Liver (tissue), 9 donors: Measurements from ENCODE around the gene MMP27. TPM values are rescaled to one million over a fixed set of nuclear protein-coding genes. Genes with fewer than 3 reads are reported as not detected.

Experiments
- DNase-seq: peaks from one replicate; pipeline ENCODE4 v3.0.0-alpha.2; 2017; ENCODE audit warnings: low spot score
- H3K27ac ChIP-seq, 2 donors: one replicate each; pipeline ENCODE4 v1.7.0; 2013; ENCODE audit warnings: inconsistent platforms in 2 of 2, low read length in 2 of 2, control low read depth in 1 of 2, low read depth in 1 of 2, mild to moderate bottlenecking in 1 of 2
- H3K27me3 ChIP-seq, 4 donors: one replicate each; pipeline versions ENCODE4 v1.6.1 to v1.7.0; 2013; ENCODE audit warnings: low read length in 3 of 4, inconsistent platforms in 1 of 4, mild to moderate bottlenecking in 1 of 4, moderate library complexity in 1 of 4; ENCODE audit not compliant: control insufficient read depth in 4 of 4, insufficient read depth in 4 of 4
- H3K36me3 ChIP-seq, 4 donors: one replicate each; pipeline versions ENCODE4 v1.6.1 to v1.7.0; 2013; ENCODE audit warnings: low read length in 3 of 4, mild to moderate bottlenecking in 3 of 4, low read depth in 1 of 4, moderate library complexity in 1 of 4; ENCODE audit not compliant: control insufficient read depth in 4 of 4, insufficient read depth in 3 of 4
- H3K4me1 ChIP-seq, 4 donors: one replicate each; pipeline versions ENCODE4 v1.6.1 to v1.7.0; 2013; ENCODE audit warnings: low read length in 3 of 4, mild to moderate bottlenecking in 3 of 4, moderate library complexity in 1 of 4; ENCODE audit not compliant: control insufficient read depth in 4 of 4, insufficient read depth in 4 of 4
- H3K4me3 ChIP-seq, 3 donors: one replicate each; pipeline versions ENCODE4 v1.6.1 to v1.7.0; 2013; ENCODE audit warnings: low read length in 3 of 3, control low read depth in 1 of 3, low read depth in 1 of 3, mild to moderate bottlenecking in 1 of 3
- H3K9ac ChIP-seq, 2 donors: one replicate each; pipeline ENCODE4 v1.7.0; 2013; ENCODE audit warnings: low read length in 2 of 2, mild to moderate bottlenecking in 2 of 2, moderate library complexity in 2 of 2, control low read depth in 1 of 2, low read depth in 1 of 2
- H3K9me3 ChIP-seq, 4 donors: one replicate each; pipeline versions ENCODE4 v1.6.1 to v1.7.0; 2013; ENCODE audit warnings: low read length in 3 of 4; ENCODE audit not compliant: control insufficient read depth in 4 of 4
- ATF3 ChIP-seq: IDR thresholded peaks from 2 replicates; pipeline ENCODE4 v1.6.1; 2016; ENCODE audit warnings: antibody characterized with exemption
- EGR1 ChIP-seq, 2 donors: IDR thresholded peaks; 2 replicates each; pipeline ENCODE4 v1.6.1; 2016 to 2018; ENCODE audit warnings: antibody characterized with exemption in 2 of 2, low read depth in 2 of 2
- HNF4A ChIP-seq, 2 donors: conservative IDR thresholded peaks; 2 replicates each; pipeline ENCODE4 v1.6.1; 2016; ENCODE audit warnings: antibody characterized with exemption in 2 of 2, mild to moderate bottlenecking in 2 of 2
- HNF4G ChIP-seq: IDR thresholded peaks from 2 replicates; pipeline ENCODE4 v1.6.1; 2016; ENCODE audit warnings: antibody characterized with exemption
- JUND ChIP-seq, 2 donors: IDR thresholded peaks; 2 replicates each; pipeline ENCODE4 v1.6.1; 2016; ENCODE audit warnings: antibody characterized with exemption in 2 of 2
- MAX ChIP-seq: IDR thresholded peaks from 2 replicates; pipeline ENCODE4 v1.6.1; 2016; ENCODE audit warnings: antibody characterized with exemption
- RAD21 ChIP-seq, 2 donors: IDR thresholded peaks; 2 replicates each; pipeline ENCODE4 v1.6.1; 2016; ENCODE audit warnings: antibody characterized with exemption in 2 of 2, mild to moderate bottlenecking in 2 of 2
- RXRA ChIP-seq, 2 donors: IDR thresholded peaks; 2 replicates each; pipeline ENCODE4 v1.6.1; 2017 to 2018; ENCODE audit warnings: antibody characterized with exemption in 2 of 2, mild to moderate bottlenecking in 1 of 2
- SP1 ChIP-seq: IDR thresholded peaks from 2 replicates; pipeline ENCODE4 v1.6.1; 2018; ENCODE audit warnings: antibody characterized with exemption, mild to moderate bottlenecking
- YY1 ChIP-seq: IDR thresholded peaks from 2 replicates; pipeline ENCODE4 v1.6.1; 2016; ENCODE audit warnings: antibody characterized with exemption, mild to moderate bottlenecking
- WGBS: extraction: QIAGEN DNeasy Blood & Tissue Kit; methylation state at CpG from one replicate; pipeline ENCODE4 v1.1.7; 2013; 5-methylcytosine and 5-hydroxymethylcytosine counted together
- polyA plus RNA-seq, 2 donors: library from polyadenylated mRNA; stranded (reverse) in 1 of 2; unstranded in 1 of 2; fragments of 200-250 nt in 1 of 2; fragments of >200 nt in 1 of 2; fragmentation: Nextera tagmentation in 1 of 2; extraction: Ambion mirVana in 1 of 2; gene quantifications; one replicate each; pipeline versions ENCODE4 v1.2.1 to v1.2.3, GENCODE V29; 2013 to 2015
- total RNA-seq, 2 donors: library from RNA; depleted of rRNA; stranded (reverse); fragments of >200 nt; gene quantifications; one replicate each; pipeline ENCODE4 v1.2.3, GENCODE V29; 2014
- donor health status: healthy.
- donor health status: healthy.
- donor health status: healthy.
- donor health status: healthy.
- donor health status: healthy.

Gene MMP27
- total and polyA plus RNA-seq, 4 donors = not detected

- H3K9me3 ChIP-seq = no peaks in the 10 kb centered on the region
- peaks cover 0 to 4% (median 0%) of the 10 kb centered on the region in 4 donors for H3K27me3 ChIP-seq
- TF ChIP-seq RXRA (IDR thresholded peaks at IDR 0.05) = no peak
- H3K4me1 ChIP-seq = no peaks in the 10 kb centered on the region
- no peak overlapping the region for H3K4me3 ChIP-seq
- H3K27ac ChIP-seq = no peak overlapping the region
- 84% methylated on average over 2 of the region's 2 CpGs for WGBS
- DNase-seq = no peak
- H3K9ac ChIP-seq = no peak overlapping the region
- H3K36me3 ChIP-seq = no peaks in the 10 kb centered on the region
Measured at GRCh38 chr11:102727890-102728289, 22.3 kb upstream of the MMP27 start.

GRCh38 chr11:102724904-102725500 is 19.4 kb upstream of the MMP27 start, which contains the start of gene MMP8:
TSS of gene MMP8 (minus strand) at chr11:102724954. CDS start at chr11:102724855, 99 bp downstream.
- WGBS = 70% methylated on average over 2 of the region's 2 CpGs
- no peak within 1 kb of the TSS for H3K9ac ChIP-seq
- H3K4me1 ChIP-seq = no peaks in the 10 kb centered on the region
- no peaks in the 10 kb centered on the region for H3K27me3 ChIP-seq
- DNase-seq = no peak
- TF ChIP-seq RAD21 (IDR thresholded peaks at IDR 0.05) (no peak), EGR1 (IDR thresholded peaks at IDR 0.05; ENCODE audit: low read depth in 2 of 2) (no peak), HNF4A (conservative IDR thresholded peaks at IDR 0.05) (no peak), JUND (IDR thresholded peaks at IDR 0.05) (no peak), MAX (no peak)
- H3K9me3 ChIP-seq = no peaks in the 10 kb centered on the region
- H3K36me3 ChIP-seq = no peaks in the 10 kb centered on the region
- no peak within 1 kb of the TSS for H3K4me3 ChIP-seq
- H3K27ac ChIP-seq = no peak within 1 kb of the TSS

- no peak for DNase-seq
- H3K27me3 ChIP-seq = no peaks in the 10 kb centered on the region
- no peak for TF ChIP-seq HNF4G
- TF ChIP-seq HNF4A (conservative IDR thresholded peaks at IDR 0.05) = no peak
- TF ChIP-seq SP1 = no peak
- TF ChIP-seq RAD21 (IDR thresholded peaks at IDR 0.05) = no peak
- no peak for TF ChIP-seq JUND (IDR thresholded peaks at IDR 0.05)
- H3K9me3 ChIP-seq = no peaks in the 10 kb centered on the region
- H3K36me3 ChIP-seq = no peaks in the 10 kb centered on the region
- no peak overlapping the region for H3K27ac ChIP-seq
- H3K4me1 ChIP-seq = no peaks in the 10 kb centered on the region
- no peak overlapping the region for H3K9ac ChIP-seq
- H3K4me3 ChIP-seq = no peak overlapping the region
Measured at GRCh38 chr11:102722821-102723220, 17.3 kb upstream of the MMP27 start.

GRCh38 chr11:102719620-102720277 is 14.2 kb upstream of the MMP27 start:
- Histone ChIP-seq H3K9me3 (no peaks in the 10 kb centered on the region), H3K9ac (no peak overlapping the region), H3K36me3 (no peaks in the 10 kb centered on the region), H3K27ac (no peak overlapping the region), H3K4me3 (no peak overlapping the region), H3K4me1 (no peaks in the 10 kb centered on the region), H3K27me3 (no peaks in the 10 kb centered on the region)
- WGBS = 74% methylated on average over 4 of the region's 4 CpGs
- DNase-seq = no peak
- no peak for TF ChIP-seq ATF3
- TF ChIP-seq RAD21 (IDR thresholded peaks at IDR 0.05) = no peak
- TF ChIP-seq MAX = no peak
- TF ChIP-seq YY1 = no peak
